ENCODE measurements around the gene FALEC.

GRCh38 chr1:150508982-150509381, 6.6 kb upstream of the FALEC start:
- no peak for TF ChIP-seq CTCF (conservative IDR thresholded peaks at IDR 0.05; ENCODE audit: low read depth, low read length)
- no peak for TF ChIP-seq EZH2 (IDR thresholded peaks at IDR 0.05; ENCODE audit: borderline replicate concordance, low read depth, low read length, poor library complexity, severe bottlenecking)
